Heart right ventricle (tissue), 16 donors: ENCODE measurements around the gene CCDC174. TPM values are rescaled to one million over a fixed set of nuclear protein-coding genes. Genes with fewer than 3 reads are reported as not detected.
A peak's percentile ranks its signal among the peaks of the same experiment; 100 is the strongest.

Experiments used
- ATAC-seq, 8 donors: fragments of 200-7000 bp; cut with Tn5 transposase; one replicate each; pipeline ENCODE4 v1.9.1; 2020; ENCODE audit warnings: mild to moderate bottlenecking in 8 of 8, moderate library complexity in 8 of 8, moderate number of reproducible peaks in 1 of 8
- DNase-seq, 2 donors: peaks; one replicate each; pipeline ENCODE4 v3.0.0-alpha.2; 2020
- H3K27ac ChIP-seq, 10 donors: fragments of 200-600 bp; sonication (generic) in 2 of 10; one replicate each; pipeline versions ENCODE4 v1.5.0 to v1.8.0; 2020 to 2022; ENCODE audit warnings: mild to moderate bottlenecking in 3 of 10
- H3K27me3 ChIP-seq, 7 donors: fragments of 200-600 bp; one replicate each; pipeline ENCODE4 v1.8.0; 2021 to 2022; ENCODE audit warnings: mild to moderate bottlenecking in 2 of 7
- H3K36me3 ChIP-seq, 9 donors: fragments of 200-600 bp; sonication (generic) in 1 of 9; one replicate each; pipeline versions ENCODE4 v1.5.0 to v1.8.0; 2020 to 2022; ENCODE audit warnings: mild to moderate bottlenecking in 2 of 9
- H3K4me1 ChIP-seq, 9 donors: fragments of 200-600 bp; sonication (generic) in 1 of 9; one replicate each; pipeline versions ENCODE4 v1.5.0 to v1.8.0; 2020 to 2022; ENCODE audit warnings: mild to moderate bottlenecking in 4 of 9
- H3K4me3 ChIP-seq, 10 donors: fragments of 200-600 bp; sonication (generic) in 2 of 10; one replicate each; pipeline versions ENCODE4 v1.5.0 to v1.8.0; 2020 to 2022; ENCODE audit warnings: mild to moderate bottlenecking in 7 of 10, moderate library complexity in 2 of 10
- H3K9me3 ChIP-seq, 11 donors: fragments of 200-600 bp in 10 of 11; sonication (generic) in 2 of 11; one replicate each; pipeline versions ENCODE4 v1.5.0 to v1.8.0; 2013 to 2022; ENCODE audit warnings: mild to moderate bottlenecking in 2 of 11, control low read depth in 1 of 11, moderate library complexity in 1 of 11
- CTCF ChIP-seq, 9 donors: fragments of 200-600 bp; sonication (generic) in 2 of 9; IDR thresholded peaks; one replicate each; pipeline versions ENCODE4 v1.5.0 to v1.8.0; 2021 to 2022; ENCODE audit warnings: antibody characterized with exemption in 9 of 9, mild to moderate bottlenecking in 5 of 9, moderate library complexity in 1 of 9
- WGBS, 2 donors: extraction: QIAGEN DNeasy Blood & Tissue Kit; methylation state at CpG; one replicate each; pipeline ENCODE4 v1.1.7; 2013; ENCODE audit warnings: inconsistent platforms in 1 of 2; 5-methylcytosine and 5-hydroxymethylcytosine counted together
- intact Hi-C, 10 donors: fragments of 100-400 bp; cut with DNase I; formaldehyde crosslinking; loops; one replicate each; pipeline versions ENCODE4 v1.11.1 to v1.14.2; 2022
- polyA plus RNA-seq, 2 donors: library from polyadenylated mRNA; stranded (reverse); fragments of 200-250 nt; gene quantifications; one replicate each; pipeline ENCODE4 v1.2.3, GENCODE V29; 2013
- total RNA-seq, 10 donors: library from RNA; stranded (reverse); fragmentation: NEBNext Ultra II Directional in 3 of 10; extraction: Animal tissue kit (Norgen Biotek cat#: 25700) in 3 of 10; gene quantifications; one replicate each; pipeline versions ENCODE4 v1.2.1 to v1.2.4, GENCODE V29; 2021 to 2023
- donor health status: Arrhythmogenic right ventricular cardiomyopathy.
- donor health status: ischemic (EF 13 %, LVEDD 7.1; RV severe dilation, severe dysfunction).
- donor health status: healthy with polysubstance abuse.
- donor health status: DM: no; HTN: yes; CAD: no.
- donor health status: DM: no; HTN: no; CAD: no.
- donor health status: ischemic (EF 25% LVEDD 6.9; RV normal size, moderate dysfunction).
- donor health status: ischemic (EF 25% LVEDD 5.7; RV mildly dilated, moderate dysfunction).
- donor health status: healthy.
- donor health status: DM: yes; HTN: yes; CAD: no.
- donor health status: Ischemic cardiomyopathy.
- donor health status: ischemic (EF 35%, LVEDD 5.7; RV mildly dilated, moderate dysfunction).
- donor health status: nonischemic (EF 11% LVEDD 7.7; RV severe dilation, severe dysfunction).
- donor health status: DM: yes; HTN: yes; CAD: no.
- donor health status: PGD.
- donor health status: ischemic (EF 29% LVEDD 5.4; RV normal size, mild dysfunction).
- donor health status: nonischemic (EF 23%, LVEDD 6.1; RV moderate dilation, normal function).

CCDC174 gene
- total and polyA plus RNA-seq, 12 donors, result 10.0 to 18.6 (median 11.6) TPM

- no peak overlapping the region for H3K27ac ChIP-seq
- H3K36me3 ChIP-seq, result no peaks in the 10 kb centered on the region
- H3K4me3 ChIP-seq, result no peak overlapping the region
- no peak for TF ChIP-seq CTCF (IDR thresholded peaks at IDR 0.05)
- no peak for DNase-seq
- H3K4me1 ChIP-seq, result no peaks in the 10 kb centered on the region
- no peak for ATAC-seq
- no peaks in the 10 kb centered on the region for H3K9me3 ChIP-seq
- peaks cover 0 to 24% (median 5%) of the 10 kb centered on the region in 7 donors for H3K27me3 ChIP-seq
- 61 to 62% methylated on average over 10 of the region's 10 CpGs for WGBS, 2 donors
- intact Hi-C loops, result no loop called here
These were observed 34.7 kb upstream of the CCDC174 start for GRCh38 chr3:14616606-14617507.

GRCh38 chr3:14617508-14618023, 34.0 kb upstream of the CCDC174 start:
- DNase-seq (no peak), ATAC-seq (peak in 1 of 8 donors; percentile 7)
- no peak for TF ChIP-seq CTCF (IDR thresholded peaks at IDR 0.05)
- H3K4me1 ChIP-seq, result no peaks in the 10 kb centered on the region
- no peak overlapping the region for H3K4me3 ChIP-seq
- peaks cover 0 to 19% (median 5%) of the 10 kb centered on the region in 7 donors for H3K27me3 ChIP-seq
- no peaks in the 10 kb centered on the region for H3K9me3 ChIP-seq
- intact Hi-C loops, result no loop called here
- no peaks in the 10 kb centered on the region for H3K36me3 ChIP-seq
- WGBS, 2 donors, result 53 to 59% methylated on average over 6 of the region's 6 CpGs
- H3K27ac ChIP-seq, result no peak overlapping the region

- TF ChIP-seq CTCF (IDR thresholded peaks at IDR 0.05), result no peak
- Histone ChIP-seq H3K4me1 (peaks cover 0 to 11% (median 4%) of the 10 kb centered on the region in 9 donors), H3K27ac (no peak overlapping the region), H3K27me3 (peaks cover 0 to 10% (median 2%) of the 10 kb centered on the region in 7 donors), H3K9me3 (no peaks in the 10 kb centered on the region), H3K4me3 (no peak overlapping the region), H3K36me3 (no peaks in the 10 kb centered on the region)
- ATAC-seq (no peak), DNase-seq (no peak)
- 44 to 88% methylated on average over 2 of the region's 2 CpGs for WGBS, 2 donors
- intact Hi-C loops, result no loop called here
These were observed 32.0 kb upstream of the CCDC174 start for GRCh38 chr3:14619605-14620004.

GRCh38 chr3:14620512-14620911, 31.1 kb upstream of the CCDC174 start:
- DNase-seq (no peak), ATAC-seq (no peak)
- Histone ChIP-seq H3K27me3 (peaks cover 0 to 10% (median 2%) of the 10 kb centered on the region in 7 donors), H3K4me3 (no peak overlapping the region), H3K27ac (no peak overlapping the region), H3K36me3 (no peaks in the 10 kb centered on the region), H3K4me1 (peaks cover 0 to 11% (median 4%) of the 10 kb centered on the region in 9 donors), H3K9me3 (no peaks in the 10 kb centered on the region)
- 33 to 45% methylated on average over 7 of the region's 7 CpGs for WGBS, 2 donors
- intact Hi-C loops, result no loop called here
- TF ChIP-seq CTCF (IDR thresholded peaks at IDR 0.05), result no peak
